ENCODE measurements around the gene ABCC9.

Gene ABCC9

GRCh38 chr12:21940549-21941505 lies at the start of gene ABCC9:
Gene ABCC9, minus strand, starts transcription at chr12:21941426. Its CDS starts 4,752 bp downstream, at chr12:21936674.
- no peak for DNase-seq

- DNase-seq, result no peak
Observed at GRCh38 chr12:21989819-21990412, 48.7 kb upstream of the ABCC9 start.

GRCh38 chr12:21988619-21989018 lies 47.4 kb upstream of the ABCC9 start:
- no peak for DNase-seq

GRCh38 chr12:21987755-21988154 lies 46.5 kb upstream of the ABCC9 start:
- DNase-seq, result no peak

GRCh38 chr12:21985155-21985554 lies 43.9 kb upstream of the ABCC9 start:
- DNase-seq, result no peak

- DNase-seq, result no peak
Observed at GRCh38 chr12:21984375-21984774, 43.1 kb upstream of the ABCC9 start.

GRCh38 chr12:21983095-21983494 lies 41.9 kb upstream of the ABCC9 start:
- DNase-seq, result no peak

GRCh38 chr12:21980544-21980943 lies 39.3 kb upstream of the ABCC9 start:
- no peak for DNase-seq

GRCh38 chr12:21975293-21975692 lies 34.1 kb upstream of the ABCC9 start:
- DNase-seq, result no peak

GRCh38 chr12:21973221-21973620 lies 32.0 kb upstream of the ABCC9 start:
- no peak for DNase-seq

- no peak for DNase-seq
Observed at GRCh38 chr12:21972055-21972454, 30.8 kb upstream of the ABCC9 start.

GRCh38 chr12:21971344-21971743 lies 30.1 kb upstream of the ABCC9 start:
- no peak for DNase-seq

GRCh38 chr12:21962821-21963220 lies 21.6 kb upstream of the ABCC9 start:
- DNase-seq, result no peak

GRCh38 chr12:21962236-21962635 lies 21.0 kb upstream of the ABCC9 start:
- DNase-seq, result no peak

GRCh38 chr12:21950649-21951048 lies 9.4 kb upstream of the ABCC9 start:
- no peak for DNase-seq

- DNase-seq, result no peak
Observed at GRCh38 chr12:21949036-21949435, 7.8 kb upstream of the ABCC9 start.

- no peak for DNase-seq
Observed at GRCh38 chr12:21946983-21947382, 5.8 kb upstream of the ABCC9 start.

GRCh38 chr12:21945002-21945401 lies 3.8 kb upstream of the ABCC9 start:
- no peak for DNase-seq

GRCh38 chr12:21942377-21942703 lies 1.1 kb upstream of the ABCC9 start:
- DNase-seq, result no peak

- DNase-seq, result no peak
Observed at GRCh38 chr12:21941506-21942376, 515 bp upstream of the ABCC9 start.

GRCh38 chr12:21939435-21939834 lies 1.8 kb downstream of the ABCC9 start:
- no peak for DNase-seq

GRCh38 chr12:21938879-21939278 lies 2.3 kb downstream of the ABCC9 start:
- no peak for DNase-seq

- no peak for DNase-seq
Observed at GRCh38 chr12:21934173-21934572, 7.1 kb downstream of the ABCC9 start.

- no peak for DNase-seq
Observed at GRCh38 chr12:21933656-21934055, 7.6 kb downstream of the ABCC9 start.
